ENCODE data around the gene CTPS2.
"Not testable (repeated sequence)": the region's sequence is repeated elsewhere in the genome, so short reads cannot be mapped to it uniquely, and the experiment has no call there.

Gene CTPS2

DNA sequence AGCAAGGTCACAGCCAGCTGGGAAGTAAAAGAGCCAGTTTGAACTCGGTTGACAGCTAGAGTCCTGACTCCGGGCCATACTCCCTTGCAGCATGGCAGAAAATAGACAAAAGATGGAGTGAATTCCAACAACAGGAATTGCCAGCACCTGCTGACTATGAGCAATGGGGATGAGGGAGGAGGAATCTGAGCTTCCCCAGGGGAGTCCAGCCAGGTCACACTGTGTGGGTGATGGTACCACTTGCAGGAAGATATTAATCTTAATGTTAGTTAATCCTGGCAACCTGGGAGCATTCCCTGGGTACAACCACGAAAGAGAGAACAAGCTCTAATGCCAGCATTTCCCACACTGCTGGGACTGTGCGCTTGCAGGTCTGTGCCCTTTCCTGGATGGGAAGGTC is 110.6 kb downstream of the CTPS2 start:
- no peak for DNase-seq

DNA sequence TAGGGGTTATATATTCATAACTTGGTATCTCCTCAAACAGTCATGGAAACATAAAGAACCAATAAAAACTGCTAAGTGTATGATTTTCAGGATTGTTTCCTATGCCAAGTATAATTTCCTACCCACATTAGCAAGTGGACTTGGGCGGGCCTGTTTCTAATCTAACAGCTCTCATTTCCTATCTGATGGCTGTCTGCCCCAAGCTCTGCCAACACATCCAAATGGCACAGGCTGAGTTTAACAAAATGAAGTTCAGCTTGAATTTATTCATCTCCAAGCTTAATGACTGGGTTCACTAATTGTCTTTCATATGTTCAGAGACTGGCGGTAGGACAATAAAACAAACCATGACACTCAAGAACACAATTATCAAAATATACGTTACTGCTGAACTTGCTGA is 118.0 kb downstream of the CTPS2 start:
- DNase-seq, result no peak

DNA sequence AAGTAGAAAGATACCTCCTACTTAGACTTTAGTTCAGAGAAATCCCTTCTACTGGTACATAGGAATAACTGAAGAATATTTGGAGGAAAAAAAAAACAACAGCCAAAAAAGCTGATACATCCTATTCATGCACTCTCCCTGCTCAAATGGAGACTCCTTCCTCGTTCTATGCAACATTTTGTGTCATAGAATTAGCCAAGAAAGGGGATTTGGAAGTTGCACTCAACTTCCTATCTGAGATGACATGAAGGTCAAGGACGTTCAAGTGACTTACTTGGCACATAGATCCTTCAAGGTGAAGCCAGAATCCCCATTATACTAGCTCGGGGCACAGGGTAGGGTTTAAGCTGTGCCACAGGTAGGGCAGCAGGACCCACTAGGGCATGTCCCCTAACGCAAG is 118.7 kb downstream of the CTPS2 start:
- no peak for DNase-seq

DNA sequence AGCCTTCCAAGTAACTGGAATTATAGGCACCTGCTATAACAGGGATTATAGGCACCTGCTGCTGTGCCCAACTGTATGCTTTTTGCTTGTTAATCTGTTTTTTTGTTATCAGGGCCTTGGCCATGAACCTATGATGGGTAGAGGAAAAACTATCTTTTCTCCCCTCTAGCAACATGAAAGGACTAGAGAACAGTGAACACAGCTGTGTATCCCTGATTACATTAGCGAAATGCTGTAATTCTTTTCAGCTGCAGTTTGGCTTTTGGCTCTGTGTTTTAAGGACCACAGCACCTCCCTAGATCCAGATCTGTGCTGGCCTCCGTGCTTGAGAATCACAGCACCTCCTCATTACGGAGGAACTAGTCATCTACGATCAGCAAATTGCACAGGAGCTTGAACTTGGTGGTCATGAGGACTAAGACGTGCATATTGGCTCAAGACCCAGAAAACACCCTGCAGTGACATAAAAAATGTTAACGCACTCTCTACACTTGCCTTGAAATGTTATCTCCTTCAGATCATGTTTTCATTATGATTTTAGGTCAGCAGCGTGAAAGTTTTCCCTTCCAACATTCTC is 120.2 kb downstream of the CTPS2 start:
- DNase-seq, result no peak

DNA sequence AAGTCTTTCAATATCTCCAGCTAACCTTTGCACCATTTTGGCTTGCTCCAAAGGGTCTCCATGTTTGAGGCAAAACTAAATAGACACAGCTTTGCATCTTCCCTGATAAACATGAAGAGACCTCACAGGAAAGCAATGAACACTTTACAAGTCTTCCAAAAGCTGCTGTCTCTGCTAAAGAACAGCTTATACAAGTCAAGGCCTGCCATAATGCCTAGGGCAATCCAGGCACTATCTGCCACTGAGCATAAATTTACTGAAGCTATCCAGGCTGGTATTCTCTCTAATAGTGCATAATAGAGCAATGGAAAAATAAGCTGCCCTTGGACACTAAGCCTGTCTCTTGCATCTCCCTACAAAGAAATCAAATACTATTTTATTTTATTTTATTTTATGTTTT is 122.6 kb downstream of the CTPS2 start:
- DNase-seq, result no peak

DNA sequence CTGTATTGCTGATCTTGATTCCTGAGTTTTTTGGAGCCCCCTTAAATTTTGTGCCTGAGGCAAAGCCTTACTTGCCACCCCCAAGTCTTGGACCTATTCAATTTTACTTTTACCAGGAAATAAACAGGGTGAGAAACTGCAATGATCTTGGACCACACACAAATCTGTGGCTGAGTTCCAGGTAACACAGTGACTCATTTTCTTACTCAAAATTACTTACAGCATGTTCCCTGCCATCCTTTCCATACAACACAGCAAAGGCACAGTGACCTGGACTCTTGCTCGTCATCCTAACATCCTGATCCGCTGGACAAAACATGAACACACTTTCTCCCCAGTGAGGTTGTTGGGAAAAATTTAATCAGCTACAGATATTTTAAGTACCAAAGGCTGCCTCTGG is 123.3 kb downstream of the CTPS2 start:
- no peak for DNase-seq

DNA sequence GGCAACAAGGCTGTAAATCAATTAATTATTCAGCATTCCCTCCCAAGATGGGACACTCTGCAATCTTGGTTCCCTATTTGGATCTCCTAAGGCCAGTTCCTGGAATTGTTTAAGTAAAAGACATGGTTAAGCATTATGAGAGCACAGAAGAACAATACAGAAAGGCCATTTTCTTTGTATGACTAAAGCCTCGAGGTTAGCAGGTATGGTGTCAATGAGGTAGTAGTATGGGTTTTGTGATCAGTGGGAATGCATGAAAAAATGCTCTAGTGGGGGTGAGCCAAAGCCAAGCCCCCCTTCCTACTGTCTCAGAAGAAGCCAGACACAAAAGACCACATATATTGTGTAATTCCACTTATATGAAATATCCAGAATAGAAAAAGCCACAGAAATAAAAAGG is 124.2 kb downstream of the CTPS2 start:
- no peak for DNase-seq

DNA sequence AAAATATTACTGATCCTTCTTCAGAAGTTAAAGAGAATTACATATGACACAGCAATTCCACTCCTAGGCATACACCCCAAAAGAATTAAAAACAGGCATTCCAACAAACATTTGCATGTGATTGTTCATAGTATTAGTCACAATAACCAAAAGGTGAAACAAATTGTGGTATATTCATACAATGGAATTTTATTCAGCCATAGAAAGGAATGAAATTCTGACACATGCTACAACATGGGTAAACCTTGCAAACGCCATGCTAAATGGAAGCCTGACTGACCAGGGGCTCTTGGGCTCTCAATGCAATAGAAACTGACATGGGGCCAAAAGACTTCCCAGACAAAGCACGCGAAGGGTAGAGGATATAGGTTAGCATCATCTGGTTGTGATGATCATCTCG is 124.6 kb downstream of the CTPS2 start:
- no peak for DNase-seq

DNA sequence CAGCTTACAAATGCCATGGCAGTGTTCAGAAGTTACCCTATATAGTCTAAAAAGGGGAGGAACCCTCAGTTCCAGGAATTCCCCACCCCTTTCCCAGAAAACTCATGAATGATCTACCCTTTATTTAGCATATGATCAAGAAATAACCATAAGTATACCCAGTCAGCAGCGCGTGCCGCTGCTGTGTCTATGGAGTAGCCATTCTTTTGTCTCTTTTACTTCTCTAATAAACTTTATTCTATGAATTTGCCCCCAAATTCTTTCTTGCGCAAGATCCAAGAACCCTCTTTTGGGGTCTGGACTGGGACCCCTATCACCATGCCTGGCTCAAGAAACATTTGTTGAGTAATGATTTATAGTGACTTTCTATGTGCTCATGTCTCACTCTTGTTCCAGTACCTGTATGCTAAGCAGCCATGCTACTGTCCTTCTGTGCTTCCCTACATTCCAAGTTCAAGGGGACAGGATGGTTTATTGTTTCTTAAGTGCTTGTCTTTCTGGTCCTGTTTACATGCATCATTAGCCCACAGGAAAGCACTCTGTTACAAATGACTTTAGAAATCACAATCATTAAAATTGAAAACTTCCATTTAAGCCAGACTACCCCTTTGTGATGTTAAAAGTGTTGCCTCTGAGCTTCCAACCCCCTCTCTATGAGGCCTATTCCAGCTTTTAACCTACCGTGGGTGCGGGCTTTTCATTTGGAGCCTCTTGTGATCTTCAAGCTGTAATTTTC is 125.9 kb downstream of the CTPS2 start:
- no peak for DNase-seq

DNA sequence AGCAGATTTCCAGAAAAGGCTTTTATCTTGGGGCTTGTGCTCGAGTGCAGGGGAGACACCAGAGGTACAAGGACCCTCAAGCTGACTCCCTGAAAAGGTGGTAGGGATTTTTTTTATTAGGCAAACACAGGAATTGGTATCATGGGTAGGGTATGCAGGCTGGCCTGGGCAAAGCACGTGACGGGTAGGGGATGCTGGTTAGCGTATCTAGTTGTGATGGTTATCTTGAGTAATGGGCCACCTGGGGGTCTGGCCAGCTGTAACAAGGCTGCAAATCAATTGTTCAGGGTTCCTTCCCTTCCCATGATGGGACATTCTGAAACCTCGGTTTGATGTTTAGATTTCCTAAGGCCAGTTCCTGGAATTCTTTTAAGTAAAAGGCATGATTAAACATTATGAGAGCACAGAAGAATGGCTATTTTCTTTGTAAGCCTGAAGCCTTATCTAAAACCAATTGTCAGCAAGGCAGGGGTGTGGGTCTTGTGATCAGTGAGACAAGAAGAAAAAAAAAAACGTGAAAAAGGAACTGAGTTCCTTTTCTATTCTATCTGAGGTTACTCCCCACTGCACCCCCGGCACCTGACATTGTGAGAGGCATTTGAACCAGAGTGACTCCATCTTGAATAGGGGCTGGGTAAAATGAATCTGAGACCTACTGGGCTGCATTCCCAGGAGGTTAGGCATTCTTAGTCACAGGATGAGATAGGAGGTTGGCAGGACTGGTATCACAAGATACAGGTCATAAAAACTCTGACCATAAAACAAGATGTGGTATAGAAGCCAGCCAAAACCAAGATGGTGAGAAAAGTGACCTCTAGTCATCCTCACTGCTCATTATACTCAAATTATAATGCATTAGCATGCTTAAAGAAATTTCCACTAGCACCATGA is 126.7 kb downstream of the CTPS2 start:
- no peak for DNase-seq

DNA sequence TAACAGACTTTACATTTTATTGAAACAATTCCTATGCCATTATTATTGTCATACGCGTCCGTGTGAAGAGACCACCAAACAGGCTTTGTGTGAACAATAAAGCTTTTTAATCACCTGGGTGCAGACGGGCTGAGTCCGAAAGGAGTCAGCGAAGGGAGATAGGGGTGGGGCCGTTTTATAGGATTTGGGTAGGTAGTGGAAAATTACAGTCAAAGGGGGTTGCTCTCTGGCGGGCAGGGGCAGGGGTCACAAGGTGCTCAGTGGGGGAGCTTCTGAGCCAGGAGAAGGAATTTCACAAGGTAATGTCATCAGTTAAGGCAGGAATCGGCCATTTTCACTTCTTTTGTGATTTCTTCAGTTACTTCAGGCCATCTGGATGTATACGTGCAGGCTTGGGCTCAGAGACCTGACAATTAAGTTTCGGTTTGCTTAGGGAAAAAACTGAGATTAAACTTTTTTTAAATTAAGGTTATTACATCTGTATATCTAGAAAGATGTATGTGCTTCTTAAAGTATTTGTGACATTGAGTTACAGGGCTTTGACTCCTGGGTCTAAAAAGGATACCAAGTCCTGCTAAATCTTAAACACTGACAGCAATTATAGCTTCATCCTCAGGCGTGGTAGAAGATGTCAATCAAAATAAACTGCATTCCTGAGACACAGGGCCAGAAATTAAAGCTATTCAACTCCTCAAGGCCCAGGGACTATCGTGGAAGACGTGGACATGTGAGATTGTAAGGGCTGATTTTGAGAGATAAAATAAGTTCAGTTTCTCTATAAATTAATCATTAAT is 132.3 kb downstream of the CTPS2 start:
- not testable (repeated sequence) for DNase-seq

DNA sequence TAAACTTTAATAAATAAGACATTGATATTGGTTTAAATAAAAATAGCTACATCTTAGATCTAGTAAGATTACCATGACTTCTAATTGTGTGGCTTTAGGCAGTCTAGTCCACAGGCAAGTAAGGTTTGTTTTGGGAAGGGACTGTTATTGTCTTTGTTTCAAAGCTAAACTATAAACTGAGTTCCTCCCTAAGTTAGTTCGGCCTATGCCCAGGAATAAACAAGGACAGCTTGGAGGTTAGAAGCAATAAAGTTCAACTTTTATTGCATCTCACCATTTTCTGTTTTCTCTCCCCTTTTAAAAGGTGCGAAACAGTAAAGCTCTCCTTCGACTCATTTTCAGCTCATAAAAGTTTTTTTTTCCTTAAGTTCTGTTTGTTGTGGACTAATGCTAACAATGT is 133.0 kb downstream of the CTPS2 start:
- no peak for DNase-seq

DNA sequence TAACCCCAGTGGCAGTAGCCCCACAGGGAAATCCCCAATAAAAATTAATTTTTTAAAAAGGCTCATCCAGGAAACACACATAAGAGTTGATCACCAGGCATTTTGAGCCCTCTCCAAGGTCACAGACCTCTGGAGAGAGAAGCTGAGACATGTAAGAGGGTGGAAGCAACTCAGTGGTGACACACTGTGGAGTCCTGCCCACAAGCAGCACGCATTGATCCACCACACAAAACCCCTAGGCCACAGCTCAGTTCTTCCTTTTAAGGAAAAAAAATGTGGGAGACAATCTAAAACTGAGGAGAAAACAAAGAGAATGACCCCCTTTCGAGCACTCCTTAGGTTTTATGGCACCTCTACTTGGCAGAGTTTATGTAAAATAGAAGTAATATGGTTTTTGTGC is 134.3 kb downstream of the CTPS2 start:
- no peak for DNase-seq

DNA sequence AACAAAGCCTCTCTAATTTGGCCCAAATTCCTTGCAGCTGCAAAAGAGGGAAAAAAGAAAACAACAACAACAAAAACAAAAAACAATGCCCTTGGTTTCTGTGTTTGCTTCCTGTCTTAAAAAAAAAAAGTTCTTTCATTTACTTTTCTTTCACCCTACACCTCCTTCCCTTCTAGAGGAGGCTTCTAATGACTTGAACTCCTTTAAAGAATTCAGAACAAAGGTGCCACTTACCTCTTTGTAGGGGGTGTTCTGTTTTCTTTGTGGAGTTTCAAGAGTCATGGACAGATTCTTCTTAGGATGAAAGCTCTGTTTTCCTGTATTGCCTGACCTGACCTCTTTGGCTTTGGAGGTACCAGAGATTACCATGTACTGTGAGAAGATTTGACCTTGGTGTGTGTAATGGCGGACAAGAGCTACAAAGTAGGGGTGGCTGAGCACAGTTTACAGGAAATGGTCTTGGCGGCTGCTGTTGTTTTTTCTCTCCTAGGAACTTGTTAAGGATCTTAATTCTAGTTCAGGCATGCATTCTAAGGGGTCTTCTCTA is 134.9 kb downstream of the CTPS2 start:
- DNase-seq, result no peak

DNA sequence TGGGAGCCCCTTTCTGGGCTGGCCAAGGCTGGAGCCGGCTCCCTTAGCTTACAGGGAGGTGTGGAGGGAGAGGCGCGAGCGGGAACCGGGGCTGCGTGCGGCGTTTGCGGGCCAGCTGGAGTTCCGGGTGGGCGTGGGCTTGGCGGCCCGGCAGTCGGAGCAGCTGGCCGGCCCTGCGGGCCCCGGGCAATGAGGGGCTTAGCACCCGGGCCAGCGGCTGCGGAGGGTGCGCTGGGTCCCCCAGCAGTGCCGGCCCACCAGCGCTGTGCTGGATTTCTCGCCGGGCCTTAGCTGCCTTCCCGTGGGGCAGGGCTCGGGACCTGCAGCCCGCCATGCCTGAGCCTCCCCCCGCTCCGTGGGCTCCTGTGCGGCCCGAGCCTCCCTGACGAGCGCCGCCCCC is 137.1 kb downstream of the CTPS2 start:
- DNase-seq, result not testable (repeated sequence)

DNA sequence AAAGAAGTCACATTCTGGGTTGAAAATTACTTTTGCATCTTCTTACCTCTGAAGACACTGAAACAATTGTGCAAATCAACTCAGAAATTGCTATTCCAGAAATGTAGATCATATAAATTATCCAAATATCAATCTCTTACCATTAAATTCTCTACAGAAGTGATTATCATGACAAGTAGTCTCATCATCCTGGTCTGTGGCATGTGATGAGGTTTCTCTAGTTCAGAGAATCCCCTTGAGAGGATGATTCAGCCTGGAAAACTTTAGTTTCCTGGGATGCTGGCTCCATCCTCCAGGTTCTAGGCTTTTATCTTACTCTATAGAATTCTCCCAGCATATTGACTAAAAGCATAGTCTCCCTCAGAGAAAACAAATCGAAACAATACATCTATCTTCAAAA is 138.7 kb downstream of the CTPS2 start:
- no peak for DNase-seq

DNA sequence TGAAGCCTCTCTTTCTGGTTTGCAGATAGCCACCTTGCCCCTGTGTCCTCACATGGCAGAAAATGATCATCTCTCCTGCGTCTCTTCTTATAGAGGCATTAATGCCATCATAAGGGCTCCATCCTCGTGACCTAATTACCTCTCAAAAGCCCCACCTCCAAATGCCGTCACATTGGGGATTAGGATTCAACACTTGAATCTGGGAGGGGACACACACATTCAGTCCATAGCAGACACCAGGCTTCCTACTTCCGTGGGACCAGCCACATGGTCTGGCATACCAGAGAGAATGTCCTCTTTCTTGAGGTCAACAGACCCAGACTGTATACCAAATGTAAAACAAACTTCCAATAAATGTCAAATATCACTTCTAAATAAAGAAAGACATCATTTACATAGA is 144.8 kb downstream of the CTPS2 start:
- no peak for DNase-seq

DNA sequence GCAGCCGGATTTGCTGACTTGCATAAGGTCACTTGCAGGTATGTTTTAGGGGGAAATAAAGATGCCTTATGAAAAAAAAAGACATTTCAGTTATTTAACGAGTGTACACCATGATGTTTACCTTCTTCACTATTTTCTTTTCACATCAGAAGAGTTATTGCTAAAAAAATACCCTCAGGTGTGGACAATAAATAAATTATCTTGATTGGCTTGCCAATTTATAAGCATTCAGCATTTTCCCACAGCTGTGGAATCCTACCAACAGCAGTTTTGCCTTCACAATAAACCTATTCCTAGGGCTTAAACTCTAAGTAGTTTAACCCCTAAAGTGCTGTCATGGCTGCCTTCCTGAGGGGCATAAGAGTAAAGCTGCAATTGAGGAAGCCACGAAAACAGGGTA is 145.9 kb downstream of the CTPS2 start:
- no peak for DNase-seq

DNA sequence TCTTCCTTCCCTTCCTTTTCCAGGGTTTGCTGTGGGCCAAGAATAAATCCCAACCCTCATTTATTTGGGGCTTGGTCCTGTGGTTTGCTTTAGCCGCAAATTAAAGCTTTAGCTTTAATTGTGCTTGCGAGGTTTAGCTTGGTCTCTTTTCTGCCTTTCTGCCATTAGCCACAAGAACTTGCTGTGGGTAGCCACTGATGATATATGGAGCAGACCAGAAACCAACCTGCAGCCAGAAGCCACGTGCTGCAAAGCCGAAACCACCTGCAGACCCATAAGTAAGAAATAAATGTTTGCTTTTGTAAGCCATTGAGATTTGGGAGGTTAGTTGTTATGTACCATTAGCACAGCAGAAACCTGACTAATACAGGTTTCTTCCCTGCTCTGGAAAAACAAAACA is 152.3 kb downstream of the CTPS2 start:
- no peak for DNase-seq

DNA sequence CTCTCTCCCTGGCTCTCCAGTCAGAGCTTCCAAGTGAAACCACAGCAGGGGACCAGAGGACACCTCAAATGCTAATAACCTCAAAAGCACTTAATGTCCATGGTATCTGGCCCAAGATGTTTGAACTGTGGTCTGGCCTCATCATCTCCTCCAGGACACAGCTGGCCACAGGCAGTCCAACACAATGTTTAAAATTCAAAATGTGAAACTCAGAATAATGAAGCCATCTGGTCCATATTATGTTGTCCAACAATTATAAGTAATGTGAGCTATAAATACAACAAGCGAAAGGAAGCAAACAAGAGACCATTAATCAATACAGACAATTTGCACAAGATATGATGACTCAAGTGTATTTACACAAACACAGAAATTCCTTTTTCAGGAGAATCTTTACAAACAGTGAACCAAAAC is 153.3 kb downstream of the CTPS2 start:
- no peak for DNase-seq

DNA sequence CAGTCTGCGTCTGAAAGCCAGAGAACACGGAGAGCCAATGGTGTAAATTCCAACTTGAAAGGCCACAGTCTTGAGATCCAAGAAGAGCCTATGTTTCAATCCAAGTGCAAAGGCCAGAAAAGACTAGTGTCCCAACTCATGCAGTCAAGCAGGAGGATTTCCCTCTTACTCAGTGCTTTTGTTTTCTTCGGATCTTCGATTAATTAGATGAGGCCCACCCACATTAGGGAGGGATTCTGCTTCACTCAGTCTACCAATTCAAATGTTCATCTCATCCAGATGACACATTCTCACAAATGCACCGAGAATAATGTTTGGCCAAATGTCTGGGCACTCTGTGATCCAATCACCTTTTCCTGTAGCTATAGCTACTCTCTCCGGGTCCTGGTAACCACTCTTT is 154.0 kb downstream of the CTPS2 start:
- DNase-seq, result no peak

DNA sequence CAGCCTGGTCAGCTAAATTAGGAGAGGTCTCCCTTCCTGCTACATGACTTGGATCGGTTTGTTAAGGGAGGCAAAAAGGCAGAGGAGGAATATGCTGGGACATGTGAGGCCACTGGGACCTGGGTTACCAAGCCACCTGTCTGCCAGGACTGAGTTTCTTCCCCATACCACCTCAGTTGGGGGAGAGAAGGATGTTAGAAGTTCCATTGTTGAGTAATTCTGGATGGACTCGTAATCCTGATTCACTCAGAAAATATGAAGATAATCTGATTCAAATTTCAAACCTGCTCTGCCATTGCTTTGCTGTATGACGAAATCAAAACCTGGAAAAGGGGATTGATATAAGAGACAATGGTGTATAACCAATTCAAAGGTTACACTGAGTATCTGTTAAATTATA is 159.9 kb downstream of the CTPS2 start:
- DNase-seq, result no peak

DNA sequence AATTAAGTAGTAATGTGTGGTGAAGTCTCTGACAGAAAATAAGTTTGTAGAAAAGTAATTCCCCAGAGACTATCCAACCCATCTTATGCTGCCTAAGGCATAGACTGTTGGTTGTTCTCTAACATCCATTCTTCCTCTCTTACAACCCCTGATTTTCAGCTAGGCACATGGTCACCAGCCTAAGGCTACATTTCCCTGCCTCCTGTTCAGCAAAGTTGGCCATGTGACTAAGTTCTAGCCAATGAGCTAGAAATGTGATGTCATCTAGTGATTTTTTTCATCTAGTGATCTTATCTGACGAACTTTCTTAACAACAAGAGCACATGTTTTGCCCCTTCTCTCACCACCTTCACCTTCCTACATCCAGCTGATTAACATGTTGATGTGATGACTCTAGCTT is 164.8 kb downstream of the CTPS2 start:
- no peak for DNase-seq

Measured in stimulated activated CD4-positive, alpha-beta T cell treated with anti-CD3 and anti-CD28 coated beads, Interleukin-2, amount 100 ng/mL, for 24 hours (primary cell).